ENCODE data around the gene STRN3.
"Not testable (repeated sequence)": the region's sequence is repeated elsewhere in the genome, so short reads cannot be mapped to it uniquely, and the experiment has no call there.

Gene STRN3

GRCh38 chr14:31026077-31026449, at the start of gene STRN3:
STRN3 (minus strand) TSS chr14:31026379; CDS start chr14:31026185, 194 bp downstream.
- DNase-seq (ENCODE audit: low spot score) = no peak

GRCh38 chr14:31075144-31075543, 49.0 kb upstream of the STRN3 start:
- DNase-seq (ENCODE audit: low spot score) = no peak

GRCh38 chr14:31071151-31071550, 45.0 kb upstream of the STRN3 start:
- no peak for DNase-seq (ENCODE audit: low spot score)

GRCh38 chr14:31070431-31070830, 44.3 kb upstream of the STRN3 start:
- DNase-seq (ENCODE audit: low spot score) = no peak

- no peak for DNase-seq (ENCODE audit: low spot score)
Measured at GRCh38 chr14:31069343-31069742, 43.2 kb upstream of the STRN3 start.

- no peak for DNase-seq (ENCODE audit: low spot score)
Measured at GRCh38 chr14:31068235-31068634, 42.1 kb upstream of the STRN3 start.

GRCh38 chr14:31062908-31063307, 36.7 kb upstream of the STRN3 start:
- DNase-seq (ENCODE audit: low spot score) = not testable (repeated sequence)

- no peak for DNase-seq (ENCODE audit: low spot score)
Measured at GRCh38 chr14:31060253-31060875, 34.2 kb upstream of the STRN3 start.

- DNase-seq (ENCODE audit: low spot score) = no peak
Measured at GRCh38 chr14:31059152-31059924, 33.2 kb upstream of the STRN3 start.

GRCh38 chr14:31057701-31058364, 31.7 kb upstream of the STRN3 start:
- DNase-seq (ENCODE audit: low spot score) = no peak

GRCh38 chr14:31057035-31057434, 30.9 kb upstream of the STRN3 start:
- no peak for DNase-seq (ENCODE audit: low spot score)

- DNase-seq (ENCODE audit: low spot score) = not testable (repeated sequence)
Measured at GRCh38 chr14:31052905-31053586, 26.9 kb upstream of the STRN3 start.

GRCh38 chr14:31051511-31051910, 25.3 kb upstream of the STRN3 start:
- no peak for DNase-seq (ENCODE audit: low spot score)

- DNase-seq (ENCODE audit: low spot score) = no peak
Measured at GRCh38 chr14:31051023-31051422, 24.8 kb upstream of the STRN3 start.

- no peak for DNase-seq (ENCODE audit: low spot score)
Measured at GRCh38 chr14:31047503-31047902, 21.3 kb upstream of the STRN3 start.

- no peak for DNase-seq (ENCODE audit: low spot score)
Measured at GRCh38 chr14:31045501-31046080, 19.4 kb upstream of the STRN3 start.

- no peak for DNase-seq (ENCODE audit: low spot score)
Measured at GRCh38 chr14:31043379-31043778, 17.2 kb upstream of the STRN3 start.

GRCh38 chr14:31042893-31043292, 16.7 kb upstream of the STRN3 start:
- DNase-seq (ENCODE audit: low spot score) = not testable (repeated sequence)

GRCh38 chr14:31042300-31042699, 16.1 kb upstream of the STRN3 start:
- no peak for DNase-seq (ENCODE audit: low spot score)

GRCh38 chr14:31038521-31039166, 12.5 kb upstream of the STRN3 start:
- DNase-seq (ENCODE audit: low spot score) = peak; percentile 91

- no peak for DNase-seq (ENCODE audit: low spot score)
Measured at GRCh38 chr14:31037709-31038221, 11.6 kb upstream of the STRN3 start.
